ENCODE results near the gene ENPP1. TPM values are rescaled to one million over a fixed set of nuclear protein-coding genes. Genes with fewer than 3 reads are reported as not detected.

The ENPP1 gene
- total and polyA plus RNA-seq, 9 of the 15 experiments (the other 6 are each of a cell fraction or from before 2014, with no cell fraction given) = 0.03 to 0.56 (median 0.14) TPM

- peaks cover 0 to 5% of the 10 kb centered on the region in 2 experiments; a peak in 1 of 5 replicates for H3K27me3 ChIP-seq (ENCODE audit: control insufficient read depth in 2 of 2, insufficient read depth in 2 of 2, low read length in 2 of 2)
- no peak overlapping the region for H2AFZ ChIP-seq (ENCODE audit: low read depth, low read length)
- DNase-seq (ENCODE audit: extremely low read depth in 1 of 4, low spot score in 3 of 4) (no peak), ATAC-seq (no peak), FAIRE-seq (no peak)
- TF ChIP-seq CLOCK (CRISPR knock-in tag; IDR thresholded peaks at IDR 0.05; ENCODE audit: borderline replicate concordance) = no peak
- no peak for TF ChIP-seq NEUROD1 (IDR thresholded peaks at IDR 0.05; ENCODE audit: borderline replicate concordance, low read depth, low read length, partially characterized antibody)
- no peak for TF ChIP-seq HDAC1 (IDR thresholded peaks at IDR 0.05)
- no peak for TF ChIP-seq ZFP36 (IDR thresholded peaks at IDR 0.05; ENCODE audit: low read depth, low read length, partially characterized antibody)
- TF ChIP-seq NFYB (IDR thresholded peaks at IDR 0.05; ENCODE audit: extremely low read depth, insufficient read length) = no peak
- no peak for TF ChIP-seq ZNF133 (CRISPR knock-in tag; IDR thresholded peaks at IDR 0.05)
- no peak for TF ChIP-seq ID3 (CRISPR knock-in tag; IDR thresholded peaks at IDR 0.05)
- no peak for TF ChIP-seq ID3 (tag; IDR thresholded peaks at IDR 0.05)
- no peak for TF ChIP-seq ARID2 (IDR thresholded peaks at IDR 0.05)
- TF ChIP-seq ZBTB43 (CRISPR knock-in tag; IDR thresholded peaks at IDR 0.05) = no peak
- no peak for TF ChIP-seq ZNF785 (CRISPR knock-in tag; IDR thresholded peaks at IDR 0.05)
- no peak for TF ChIP-seq TAF15 (IDR thresholded peaks at IDR 0.05; ENCODE audit: low read depth, low read length)
- TF ChIP-seq CHAMP1 (IDR thresholded peaks at IDR 0.05) = no peak
- no peak for TF ChIP-seq MAFF (IDR thresholded peaks at IDR 0.05; ENCODE audit: low read length)
- TF ChIP-seq PTRF (tag; IDR thresholded peaks at IDR 0.05) = no peak
- no peak for TF ChIP-seq ZKSCAN1 (IDR thresholded peaks at IDR 0.05; ENCODE audit: low read depth, low read length)
- H3K79me2 ChIP-seq (ENCODE audit: control insufficient read depth, insufficient read depth, low read length) = no peaks in the 10 kb centered on the region
- H3K9ac ChIP-seq (ENCODE audit: insufficient read depth in 1 of 2, low read depth in 2 of 2, low read length in 2 of 2) = no peak overlapping the region
- no peaks in the 10 kb centered on the region for H3K36me3 ChIP-seq (ENCODE audit: control insufficient read depth, insufficient read depth, low read length)
- no peak overlapping the region for H3K27ac ChIP-seq (ENCODE audit: extremely low read depth, low read depth, low read length)
- POLR2A ChIA-PET = interaction anchor here (0.6 kb wide), 1 partner anchor 166 kb away, joined by 3 read pairs; no protein-coding TSS in a partner anchor
- CTCF ChIA-PET (ENCODE audit: low intra/inter-chr PET ratio) = no interaction called here
- H4K20me1 ChIP-seq (replicated peaks; ENCODE audit: control insufficient read depth, insufficient read depth, low read length) = no peaks in the 10 kb centered on the region
- no peaks in the 10 kb centered on the region for H3K9me1 ChIP-seq (ENCODE audit: control insufficient read depth, insufficient read depth, low read length)
- in situ Hi-C loops (cut with MboI) (no loop called here), intact Hi-C loops (cut with micrococcal nuclease) (no loop called here)
- H3K9me3 ChIP-seq (replicated peaks; ENCODE audit: control insufficient read depth, insufficient read depth, low read depth, low read length) = no peaks in the 10 kb centered on the region
- no TSS peak for BruUV-seq (replicated peaks)
- peaks cover 0 to 9% of the 10 kb centered on the region in 2 experiments; a peak in 1 of 5 replicates for H3K4me1 ChIP-seq (replicated peaks in 1 of 2; ENCODE audit: control insufficient read depth in 2 of 2, insufficient read depth in 2 of 2, low read length in 2 of 2)
- no peak overlapping the region for H3K4me2 ChIP-seq (ENCODE audit: insufficient read depth, low read length)
- H3K4me3 ChIP-seq = no peak overlapping the region
- WGBS (ENCODE audit: insufficient coverage, low coverage, missing lambda C conversion rate) = 0% methylated on average over 1 of the region's 1 CpG
These were observed 24.5 kb downstream of the ENPP1 start for GRCh38 chr6:131832363-131832762.

All from K562 (cell line).